ENCODE measurements around the gene USF2. TPM values are rescaled to one million over a fixed set of nuclear protein-coding genes. Genes with fewer than 3 reads are reported as not detected.

The USF2 gene
- total RNA-seq, 1 experiment from 2014 or later = 98.8 TPM

DNA sequence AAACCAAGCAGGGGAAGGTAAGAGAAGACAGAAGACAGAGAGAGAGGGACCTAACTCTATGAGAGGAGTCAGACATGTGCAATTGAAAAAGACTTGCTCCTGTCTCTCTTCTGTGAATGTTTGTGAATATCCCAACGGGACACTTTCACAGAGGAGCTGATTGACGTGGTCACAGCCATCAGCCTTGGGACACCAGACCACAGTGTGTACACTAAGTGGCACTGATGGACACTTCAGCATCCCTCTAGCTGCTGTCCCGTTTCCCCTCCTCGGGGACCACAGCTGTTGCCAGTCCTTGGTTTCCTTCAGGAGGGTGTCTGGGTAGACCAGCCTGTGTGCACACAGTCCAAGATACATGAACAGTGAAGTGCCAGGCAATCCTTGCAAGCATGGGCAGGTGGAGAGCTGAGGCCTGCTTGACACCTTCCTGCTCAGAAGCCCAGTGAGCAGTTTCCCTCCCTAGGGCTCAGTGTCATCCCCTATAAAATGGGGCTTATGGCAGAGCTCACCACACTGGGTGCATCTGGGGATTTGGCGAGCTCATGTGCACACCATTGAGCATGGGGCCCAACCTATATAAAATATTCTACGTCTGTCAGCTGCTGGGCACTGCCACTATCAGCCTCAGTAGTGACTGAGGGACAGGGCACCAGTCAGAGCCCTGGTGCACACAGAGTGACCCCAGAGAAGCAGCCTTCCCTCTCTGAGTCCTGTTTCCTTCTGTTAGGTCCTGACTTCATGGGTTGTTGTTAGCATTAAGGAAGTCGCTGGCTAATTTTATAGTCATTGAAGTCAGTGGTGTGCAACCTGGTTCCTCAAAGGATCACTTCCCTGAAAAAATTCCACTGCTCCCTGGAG lies 4.3 kb upstream of the USF2 start:
- in situ Hi-C loops (cut with HindIII; ENCODE audit: low sequenced_read_pairs) = no loop called here
- no peak for DNase-seq (ENCODE audit: low spot score)

DNA sequence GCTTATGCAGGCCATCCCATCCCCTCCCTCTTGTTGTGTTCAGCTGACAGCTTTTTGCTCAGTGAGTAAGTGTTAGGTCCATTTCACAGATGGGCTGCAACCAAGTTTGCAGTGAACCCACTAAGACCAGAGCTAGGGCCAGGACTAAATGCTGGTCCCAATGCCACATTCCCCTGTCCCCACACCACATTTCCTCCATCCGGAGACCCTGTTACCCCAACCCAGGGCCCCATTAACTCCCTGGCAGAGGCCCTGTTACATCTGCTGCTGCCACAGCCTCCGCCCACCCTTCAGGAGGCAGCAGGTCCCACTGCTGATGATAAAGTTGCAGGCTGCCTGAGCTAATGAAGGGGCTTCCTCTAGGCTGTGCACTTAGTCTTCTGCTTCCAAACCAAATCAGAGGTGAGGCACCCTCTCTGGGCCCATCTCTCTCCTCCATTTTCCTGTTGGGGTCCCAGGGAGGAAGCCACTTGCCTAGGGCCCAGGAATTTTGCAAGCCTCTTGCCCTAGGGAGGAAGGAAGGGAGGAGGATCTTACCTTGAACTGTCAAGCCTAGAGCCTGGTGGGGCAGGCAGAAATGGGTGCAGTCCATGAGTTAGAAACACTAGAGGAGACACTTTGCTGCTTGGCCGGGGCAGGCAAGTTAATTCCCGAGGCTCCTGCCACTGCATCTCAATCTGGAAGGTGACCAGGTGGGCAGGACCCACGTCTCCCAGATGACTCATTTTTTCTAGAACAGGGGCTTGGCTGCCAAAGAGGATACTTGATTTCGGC lies 3.4 kb upstream of the USF2 start:
- DNase-seq (ENCODE audit: low spot score) = no peak
- in situ Hi-C loops (cut with HindIII; ENCODE audit: low sequenced_read_pairs) = no loop called here

DNA sequence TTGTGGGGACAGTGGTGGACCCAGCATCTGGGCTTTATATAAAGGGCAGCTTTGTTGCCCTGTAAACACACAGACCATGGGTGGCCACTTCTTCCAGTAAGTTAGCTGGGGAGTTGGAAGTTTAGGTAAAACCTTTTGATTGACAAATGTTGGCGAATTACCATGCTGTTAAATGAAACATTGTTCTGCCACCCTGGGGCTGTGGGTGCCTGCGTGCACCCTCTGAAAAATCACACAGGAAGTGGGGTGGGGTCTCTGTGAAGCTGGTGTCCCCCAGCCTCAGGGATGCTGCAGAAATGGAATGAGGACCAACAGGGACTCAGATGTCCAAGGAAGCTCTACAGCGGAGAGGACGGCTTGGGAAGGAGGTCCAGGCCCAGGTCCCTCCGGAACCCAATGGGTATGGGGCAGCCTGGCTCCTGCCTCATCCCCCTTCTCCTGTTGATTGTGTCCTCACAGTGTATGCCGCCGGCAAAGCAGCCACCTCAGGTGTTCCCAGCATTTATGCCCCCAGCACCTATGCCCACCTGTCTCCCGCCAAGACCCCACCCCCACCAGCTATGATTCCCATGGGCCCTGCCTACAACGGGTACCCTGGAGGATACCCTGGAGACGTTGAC lies 2.8 kb upstream of the USF2 start:
- in situ Hi-C loops (cut with HindIII; ENCODE audit: low sequenced_read_pairs) = no loop called here
- DNase-seq (ENCODE audit: low spot score) = no peak

DNA sequence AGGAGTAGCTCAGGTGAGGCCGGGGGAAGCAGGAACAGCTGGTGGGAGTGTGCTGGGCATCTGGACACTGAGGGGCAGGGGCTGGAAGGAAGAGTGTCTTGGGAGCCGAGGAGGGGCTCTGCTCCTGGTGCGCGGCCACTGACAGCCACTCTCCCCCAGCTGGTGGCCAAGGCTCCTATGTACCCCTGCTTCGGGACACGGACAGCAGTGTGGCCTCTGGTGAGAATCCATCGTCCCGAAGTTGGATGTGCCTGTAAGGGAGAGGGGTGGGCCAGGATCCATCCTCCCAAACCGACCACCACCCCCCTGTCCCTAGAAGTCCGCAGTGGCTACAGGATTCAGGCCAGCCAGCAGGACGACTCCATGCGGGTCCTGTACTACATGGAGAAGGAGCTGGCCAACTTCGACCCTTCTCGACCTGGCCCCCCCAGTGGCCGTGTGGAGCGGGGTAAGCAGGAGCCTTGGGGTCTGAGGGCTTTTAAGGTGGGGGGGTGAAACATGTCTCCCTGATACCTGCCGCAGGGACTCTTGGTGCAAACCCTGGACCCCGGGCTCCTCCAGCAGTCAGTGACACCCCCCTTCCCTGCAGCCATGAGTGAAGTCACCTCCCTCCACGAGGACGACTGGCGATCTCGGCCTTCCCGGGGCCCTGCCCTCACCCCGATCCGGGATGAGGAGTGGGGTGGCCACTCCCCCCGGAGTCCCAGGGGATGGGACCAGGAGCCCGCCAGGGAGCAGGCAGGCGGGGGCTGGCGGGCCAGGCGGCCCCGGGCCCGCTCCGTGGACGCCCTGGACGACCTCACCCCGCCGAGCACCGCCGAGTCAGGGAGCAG lies 2.0 kb upstream of the USF2 start:
- no peak for DNase-seq (ENCODE audit: low spot score)
- in situ Hi-C loops (cut with HindIII; ENCODE audit: low sequenced_read_pairs) = no loop called here

DNA sequence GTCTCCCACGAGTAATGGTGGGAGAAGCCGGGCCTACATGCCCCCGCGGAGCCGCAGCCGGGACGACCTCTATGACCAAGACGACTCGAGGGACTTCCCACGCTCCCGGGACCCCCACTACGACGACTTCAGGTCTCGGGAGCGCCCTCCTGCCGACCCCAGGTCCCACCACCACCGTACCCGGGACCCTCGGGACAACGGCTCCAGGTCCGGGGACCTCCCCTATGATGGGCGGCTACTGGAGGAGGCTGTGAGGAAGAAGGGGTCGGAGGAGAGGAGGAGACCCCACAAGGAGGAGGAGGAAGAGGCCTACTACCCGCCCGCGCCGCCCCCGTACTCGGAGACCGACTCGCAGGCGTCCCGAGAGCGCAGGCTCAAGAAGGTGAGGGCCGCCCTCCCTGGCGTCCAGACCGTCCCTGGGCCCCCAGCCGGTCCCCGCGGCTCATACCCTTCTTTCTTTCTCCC lies 1.4 kb upstream of the USF2 start:
- no peak for DNase-seq (ENCODE audit: low spot score)
- in situ Hi-C loops (cut with HindIII; ENCODE audit: low sequenced_read_pairs) = no loop called here

DNA sequence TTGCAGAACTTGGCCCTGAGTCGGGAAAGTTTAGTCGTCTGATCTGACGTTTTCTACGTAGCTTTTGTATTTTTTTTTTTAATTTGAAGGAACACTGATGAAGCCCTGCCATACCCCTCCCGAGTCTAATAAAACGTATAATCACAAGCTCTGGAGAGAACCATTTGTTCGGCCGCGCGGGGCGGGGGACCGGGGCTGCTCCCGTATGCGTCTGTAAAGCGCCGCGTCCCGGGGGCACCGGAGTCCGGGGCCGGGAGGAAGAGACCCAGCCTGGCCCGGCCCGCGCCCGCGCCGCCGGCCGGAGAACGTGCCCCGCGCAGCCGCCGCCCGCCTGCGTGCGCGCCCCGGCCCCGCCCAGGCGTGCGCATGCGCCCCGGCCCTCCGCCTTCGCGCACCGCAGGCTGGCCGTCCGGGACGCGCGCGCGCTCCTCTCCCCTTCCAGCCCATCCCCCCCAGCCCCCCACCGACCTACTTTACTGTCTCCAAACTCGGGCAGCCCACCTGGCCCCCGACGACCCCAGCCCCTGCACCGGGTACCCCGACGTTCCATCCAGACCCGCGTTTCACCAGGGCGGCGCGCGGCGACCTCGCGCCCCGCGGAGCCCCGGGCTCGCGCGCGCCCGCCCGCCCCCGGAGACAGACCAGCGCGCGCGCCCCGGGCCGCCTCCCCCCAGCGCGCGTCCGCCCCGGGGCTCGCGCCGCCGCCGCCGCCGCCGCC lies 785 bp upstream of the USF2 start:
- in situ Hi-C loops (cut with HindIII; ENCODE audit: low sequenced_read_pairs) = no loop called here

DNA sequence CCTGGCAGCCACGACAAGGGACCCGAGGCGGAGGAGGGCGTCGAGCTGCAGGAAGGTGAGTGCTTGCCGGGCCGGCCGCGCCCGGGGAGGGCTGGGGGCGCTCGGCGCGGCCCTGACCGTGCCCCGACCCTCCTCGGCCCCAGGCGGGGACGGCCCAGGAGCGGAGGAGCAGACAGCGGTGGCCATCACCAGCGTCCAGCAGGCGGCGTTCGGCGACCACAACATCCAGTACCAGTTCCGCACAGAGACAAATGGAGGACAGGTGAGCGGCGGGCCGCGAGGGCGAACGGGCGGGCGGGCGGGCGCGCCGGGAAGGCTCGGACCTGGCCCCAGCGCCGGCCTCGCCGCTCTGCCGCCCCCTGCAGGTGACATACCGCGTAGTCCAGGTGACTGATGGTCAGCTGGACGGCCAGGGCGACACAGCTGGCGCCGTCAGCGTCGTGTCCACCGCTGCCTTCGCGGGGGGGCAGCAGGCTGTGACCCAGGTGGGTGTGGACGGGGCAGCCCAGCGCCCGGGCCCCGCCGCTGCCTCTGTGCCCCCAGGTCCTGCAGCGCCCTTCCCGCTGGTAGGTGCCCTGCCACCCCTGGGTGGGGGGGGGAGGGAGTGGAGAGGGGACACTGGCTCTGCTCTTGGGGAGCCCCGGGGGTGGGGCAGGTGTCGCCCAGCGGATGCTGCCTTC lies 816 bp downstream of the USF2 start:
- in situ Hi-C loops (cut with HindIII; ENCODE audit: low sequenced_read_pairs) = no loop called here
- DNase-seq (ENCODE audit: low spot score) = peak; percentile 76

More for the DNA sequence above, 785 bp upstream of the USF2 start:
- peak; percentile 56 for DNase-seq (ENCODE audit: low spot score)

DNA sequence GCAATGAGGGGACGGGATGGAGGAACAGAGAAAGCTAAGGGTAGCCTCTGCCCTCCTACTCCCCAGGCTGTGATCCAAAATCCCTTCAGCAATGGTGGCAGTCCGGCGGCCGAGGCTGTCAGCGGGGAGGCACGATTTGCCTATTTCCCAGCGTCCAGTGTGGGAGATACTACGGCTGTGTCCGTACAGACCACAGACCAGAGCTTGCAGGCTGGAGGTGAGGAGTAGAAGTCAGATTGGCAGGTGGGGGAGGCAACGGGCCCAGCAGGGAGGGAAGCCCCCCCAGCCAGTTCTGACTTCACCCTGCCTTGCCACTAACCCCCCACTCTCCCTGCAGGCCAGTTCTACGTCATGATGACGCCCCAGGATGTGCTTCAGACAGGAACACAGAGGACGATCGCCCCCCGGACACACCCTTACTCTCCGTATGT lies 1.6 kb downstream of the USF2 start:
- in situ Hi-C loops (cut with HindIII; ENCODE audit: low sequenced_read_pairs) = no loop called here
- no peak for DNase-seq (ENCODE audit: low spot score)

DNA sequence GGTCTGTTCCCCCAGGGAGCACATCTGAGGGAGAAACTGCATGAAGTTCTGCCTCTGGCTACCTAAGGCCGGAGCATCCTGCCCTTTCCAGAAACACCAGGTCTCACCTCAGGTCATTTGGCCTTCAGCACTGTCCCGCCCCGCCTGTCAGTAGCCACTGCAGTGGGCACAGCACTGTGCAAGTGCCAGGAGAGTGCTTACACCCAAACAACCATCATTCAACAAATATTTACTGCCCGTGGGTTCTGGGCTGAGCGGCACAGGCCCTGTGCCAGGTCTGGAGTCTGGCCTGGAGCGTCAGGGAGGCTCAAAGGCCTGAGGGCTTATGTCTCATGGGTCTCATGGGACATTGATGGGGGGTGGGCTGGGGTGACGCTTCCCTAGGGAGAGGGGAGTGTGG lies 2.8 kb downstream of the USF2 start:
- DNase-seq (ENCODE audit: low spot score) = no peak
- in situ Hi-C loops (cut with HindIII; ENCODE audit: low sequenced_read_pairs) = no loop called here

DNA sequence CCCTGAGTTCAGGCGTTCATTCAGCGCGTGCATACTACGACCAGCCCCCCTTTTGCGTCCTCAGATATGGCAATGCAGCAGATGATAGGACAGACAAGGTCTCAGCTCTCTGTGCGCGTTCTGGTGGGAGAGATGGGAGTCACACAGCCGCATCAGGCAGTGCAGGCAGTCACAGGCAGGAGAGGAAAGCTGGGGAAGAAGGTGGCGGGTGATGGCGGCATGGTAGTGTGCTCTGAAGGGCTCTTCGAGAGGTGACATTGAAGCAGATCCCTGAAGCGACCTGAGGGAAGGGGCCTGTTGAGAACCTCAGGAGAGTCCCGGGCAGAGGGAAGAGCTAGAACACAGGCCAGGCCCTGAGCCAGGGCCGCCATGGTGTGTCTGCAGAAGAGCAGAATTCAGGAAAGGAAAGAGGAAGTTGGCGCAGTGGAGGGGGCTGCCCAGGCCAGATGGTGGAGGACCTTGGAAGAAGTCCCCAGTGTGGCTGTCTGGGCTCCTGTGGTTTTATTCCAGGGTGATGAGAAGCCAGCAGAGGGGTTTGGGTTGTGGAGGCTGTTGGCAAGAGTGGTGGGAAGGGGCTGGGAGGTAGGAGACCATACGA lies 3.5 kb downstream of the USF2 start:
- in situ Hi-C loops (cut with HindIII; ENCODE audit: low sequenced_read_pairs) = no loop called here
- no peak for DNase-seq (ENCODE audit: low spot score)

DNA sequence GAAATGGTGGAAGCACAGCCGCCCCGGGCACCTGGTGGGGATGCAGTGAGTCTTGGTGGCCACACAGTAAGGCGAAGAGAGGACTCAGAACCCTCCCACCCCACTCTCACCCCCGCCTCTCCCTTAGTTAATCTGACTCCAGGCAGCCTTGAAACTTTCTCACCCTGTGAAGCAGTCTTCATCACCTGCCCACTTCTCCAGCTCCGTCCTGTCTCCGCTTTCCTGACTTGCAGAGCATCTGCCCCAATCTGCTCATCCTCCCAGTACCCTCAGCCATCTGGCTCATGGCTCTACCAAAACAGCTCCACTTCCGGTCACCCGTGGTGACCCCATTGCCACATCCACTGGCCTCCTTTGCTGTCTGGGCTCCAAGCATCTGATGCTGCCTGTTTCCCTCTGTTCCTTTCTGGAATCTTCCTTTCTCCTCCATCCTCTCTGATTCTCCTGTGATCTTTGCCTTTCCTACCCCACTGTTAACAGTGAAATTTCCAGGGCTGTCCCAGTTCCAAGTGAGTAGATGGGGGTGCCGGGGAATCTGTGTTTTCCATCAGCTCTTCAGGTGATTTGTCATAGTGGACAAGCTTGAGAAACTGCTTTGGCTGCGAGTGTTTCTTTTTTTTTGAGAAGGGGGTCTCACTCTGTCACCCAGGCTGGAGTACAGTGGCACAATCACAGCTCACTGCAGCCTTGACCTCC lies 4.3 kb downstream of the USF2 start:
- DNase-seq (ENCODE audit: low spot score) = peak; percentile 44
- in situ Hi-C loops (cut with HindIII; ENCODE audit: low sequenced_read_pairs) = no loop called here

DNA sequence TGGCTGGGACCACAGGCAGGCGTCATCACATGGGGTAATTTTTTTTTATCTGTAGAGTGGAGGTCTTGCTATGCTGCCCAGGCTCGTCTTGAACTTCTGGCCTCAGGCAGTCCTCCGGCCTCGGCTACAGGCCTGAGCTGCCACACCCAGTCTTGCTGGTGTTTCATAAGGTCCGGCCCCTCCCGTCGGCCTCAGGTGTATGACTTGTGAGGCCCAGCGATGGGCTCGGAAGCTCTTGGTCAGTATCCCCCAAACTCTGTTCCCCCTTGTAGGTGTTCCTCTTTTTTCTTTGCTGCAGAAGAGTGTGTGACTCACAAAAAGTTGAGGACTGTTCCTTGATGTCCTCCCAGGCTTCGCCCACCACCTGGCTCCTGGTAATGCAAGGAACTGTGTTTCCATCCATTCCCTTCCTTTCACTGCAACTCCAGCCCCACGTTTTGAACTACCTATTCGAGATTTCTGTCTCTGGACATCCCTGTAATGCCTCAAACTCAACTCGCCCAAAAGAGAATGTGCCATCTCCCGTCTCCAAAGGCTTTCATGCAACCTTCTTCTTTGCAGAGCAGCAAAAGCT lies 5.0 kb downstream of the USF2 start:
- no peak for DNase-seq (ENCODE audit: low spot score)
- in situ Hi-C loops (cut with HindIII; ENCODE audit: low sequenced_read_pairs) = no loop called here

DNA sequence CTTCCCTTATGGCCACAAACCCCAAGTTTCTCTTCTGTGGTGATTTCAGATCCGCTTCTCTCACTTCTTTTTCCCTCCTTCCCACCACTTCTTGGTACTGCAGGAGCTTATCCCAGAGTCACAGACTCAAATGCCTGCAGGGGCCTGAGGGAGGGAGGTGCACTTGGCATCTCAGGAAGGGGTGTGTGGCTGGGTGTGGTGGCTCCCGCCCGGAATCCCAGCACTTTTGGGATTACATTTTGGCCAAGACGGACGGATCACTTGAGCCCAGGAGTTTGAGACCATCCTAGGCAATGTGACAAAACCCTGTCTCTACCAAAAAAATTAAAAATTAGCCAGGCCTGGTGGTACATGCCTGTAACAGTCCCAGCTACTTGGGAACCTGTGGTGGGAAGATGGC lies 5.6 kb downstream of the USF2 start:
- DNase-seq (ENCODE audit: low spot score) = no peak
- in situ Hi-C loops (cut with HindIII; ENCODE audit: low sequenced_read_pairs) = no loop called here

DNA sequence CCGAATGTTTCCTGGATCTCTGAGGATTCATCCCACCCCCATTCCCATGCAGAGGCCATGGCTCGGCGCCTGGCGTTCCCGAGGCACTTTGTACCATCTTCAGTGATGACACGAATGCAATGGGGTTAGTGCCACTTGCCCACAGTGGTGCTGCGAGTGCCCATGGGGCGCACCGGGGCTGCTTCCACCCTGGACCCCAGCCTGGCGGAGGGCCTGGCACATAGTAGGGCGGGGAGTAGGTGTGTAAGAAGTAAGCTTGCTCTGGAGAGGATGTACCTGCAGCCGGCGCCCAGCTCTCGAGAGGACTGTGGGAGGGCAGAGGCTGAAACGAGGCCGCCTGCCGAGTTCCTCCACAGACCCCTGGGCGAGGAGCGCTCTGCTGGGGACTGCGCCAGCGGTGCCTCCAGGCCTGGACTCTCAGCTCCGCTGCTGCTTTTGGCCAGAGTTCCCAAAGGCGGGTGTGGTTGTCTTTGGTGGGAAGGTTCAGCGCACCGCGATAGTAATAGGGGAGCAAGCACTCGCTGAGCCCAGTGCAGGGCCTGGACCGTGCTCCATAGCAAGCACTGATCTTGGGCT lies 8.0 kb downstream of the USF2 start:
- DNase-seq (ENCODE audit: low spot score) = no peak
- in situ Hi-C loops (cut with HindIII; ENCODE audit: low sequenced_read_pairs) = no loop called here

DNA sequence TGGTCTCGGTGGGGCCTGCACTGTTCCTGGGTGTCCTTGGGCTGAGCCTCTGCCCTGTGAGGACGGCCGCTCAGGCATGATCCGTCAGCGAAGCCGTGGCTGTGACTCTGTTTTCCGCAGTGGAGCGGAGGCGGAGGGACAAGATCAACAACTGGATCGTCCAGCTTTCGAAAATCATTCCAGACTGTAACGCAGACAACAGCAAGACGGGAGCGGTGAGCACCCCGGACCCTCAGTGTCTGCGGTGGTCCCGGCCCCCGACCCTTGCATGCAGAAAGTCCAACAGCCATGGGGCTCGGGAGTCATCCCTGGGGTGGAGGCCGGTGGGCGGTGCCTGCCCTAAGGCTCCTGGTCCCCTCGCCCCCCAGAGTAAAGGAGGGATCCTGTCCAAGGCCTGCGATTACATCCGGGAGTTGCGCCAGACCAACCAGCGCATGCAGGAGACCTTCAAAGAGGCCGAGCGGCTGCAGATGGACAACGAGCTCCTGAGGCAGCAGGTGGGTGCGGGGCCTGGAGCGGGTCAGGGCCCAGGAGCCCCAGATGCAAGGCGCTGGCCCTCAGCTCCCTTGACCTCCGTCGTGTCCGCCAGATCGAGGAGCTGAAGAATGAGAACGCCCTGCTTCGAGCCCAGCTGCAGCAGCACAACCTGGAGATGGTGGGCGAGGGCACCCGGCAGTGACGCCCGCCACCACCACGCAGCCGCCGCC lies 10.0 kb downstream of the USF2 start:
- no peak for DNase-seq (ENCODE audit: low spot score)
- in situ Hi-C loops (cut with HindIII; ENCODE audit: low sequenced_read_pairs) = no loop called here

DNA sequence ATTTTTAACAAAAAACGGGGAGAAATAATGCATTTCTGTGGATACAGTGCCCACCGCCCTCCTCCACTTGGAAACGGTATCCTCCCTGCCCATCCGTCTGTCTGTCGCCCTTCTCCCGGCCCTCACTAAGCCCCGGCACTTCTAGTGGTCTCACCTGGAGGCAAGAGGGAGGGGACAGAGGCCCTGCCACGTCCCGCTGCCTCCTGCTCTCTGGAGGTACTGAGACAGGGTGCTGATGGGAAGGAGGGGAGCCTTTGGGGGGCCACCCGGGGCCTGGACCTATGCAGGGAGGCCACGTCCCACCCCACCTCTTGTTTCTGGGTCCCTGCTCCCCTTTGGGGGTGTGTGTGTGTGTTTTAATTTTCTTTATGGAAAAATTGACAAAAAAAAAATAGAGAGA lies 10.6 kb downstream of the USF2 start:
- no peak for DNase-seq (ENCODE audit: low spot score)
- in situ Hi-C loops (cut with HindIII; ENCODE audit: low sequenced_read_pairs) = no loop called here

Measured in G401 (cell line).